ENCODE measurements around the gene INPP4A. TPM values are rescaled to one million over a fixed set of nuclear protein-coding genes. Genes with fewer than 3 reads are reported as not detected.
A peak's percentile ranks its signal among the peaks of the same experiment; 100 is the strongest.

The INPP4A gene
- total and polyA plus RNA-seq, 9 of the 15 experiments (the other 6 are each of a cell fraction or from before 2014, with no cell fraction given), result 1.8 to 15.7 (median 8.3) TPM

DNA sequence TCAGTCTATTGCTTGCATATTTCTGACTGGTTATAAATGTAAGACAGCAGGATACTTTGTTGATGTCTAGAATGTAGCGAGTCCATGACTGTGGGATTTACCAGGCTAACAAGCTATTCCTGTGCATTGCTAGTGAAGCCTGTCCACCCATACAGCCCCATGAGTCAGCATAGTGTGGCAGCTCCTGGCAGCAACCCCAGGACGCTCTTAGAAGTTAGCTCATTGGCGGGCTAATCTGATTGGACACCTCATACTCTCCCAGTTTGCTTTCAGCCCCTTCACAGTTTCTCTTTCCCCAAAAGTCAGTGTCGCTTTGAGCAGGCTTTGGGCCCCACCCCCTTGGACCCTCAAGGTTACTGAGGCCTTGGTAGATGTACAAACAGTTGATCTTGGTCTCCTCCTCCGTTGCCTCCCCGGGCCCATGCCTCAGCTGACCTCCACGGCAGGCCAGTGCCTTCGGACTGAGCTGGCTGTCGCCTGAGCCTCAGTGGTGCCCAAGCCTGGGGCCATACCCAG is 115.7 kb downstream of the INPP4A start (continued):
- TF ChIP-seq HDAC2 (IDR thresholded peaks at IDR 0.05), result no peak
- TF ChIP-seq ZNF24 (IDR thresholded peaks at IDR 0.05), result no peak
- TF ChIP-seq, protein P1, sequence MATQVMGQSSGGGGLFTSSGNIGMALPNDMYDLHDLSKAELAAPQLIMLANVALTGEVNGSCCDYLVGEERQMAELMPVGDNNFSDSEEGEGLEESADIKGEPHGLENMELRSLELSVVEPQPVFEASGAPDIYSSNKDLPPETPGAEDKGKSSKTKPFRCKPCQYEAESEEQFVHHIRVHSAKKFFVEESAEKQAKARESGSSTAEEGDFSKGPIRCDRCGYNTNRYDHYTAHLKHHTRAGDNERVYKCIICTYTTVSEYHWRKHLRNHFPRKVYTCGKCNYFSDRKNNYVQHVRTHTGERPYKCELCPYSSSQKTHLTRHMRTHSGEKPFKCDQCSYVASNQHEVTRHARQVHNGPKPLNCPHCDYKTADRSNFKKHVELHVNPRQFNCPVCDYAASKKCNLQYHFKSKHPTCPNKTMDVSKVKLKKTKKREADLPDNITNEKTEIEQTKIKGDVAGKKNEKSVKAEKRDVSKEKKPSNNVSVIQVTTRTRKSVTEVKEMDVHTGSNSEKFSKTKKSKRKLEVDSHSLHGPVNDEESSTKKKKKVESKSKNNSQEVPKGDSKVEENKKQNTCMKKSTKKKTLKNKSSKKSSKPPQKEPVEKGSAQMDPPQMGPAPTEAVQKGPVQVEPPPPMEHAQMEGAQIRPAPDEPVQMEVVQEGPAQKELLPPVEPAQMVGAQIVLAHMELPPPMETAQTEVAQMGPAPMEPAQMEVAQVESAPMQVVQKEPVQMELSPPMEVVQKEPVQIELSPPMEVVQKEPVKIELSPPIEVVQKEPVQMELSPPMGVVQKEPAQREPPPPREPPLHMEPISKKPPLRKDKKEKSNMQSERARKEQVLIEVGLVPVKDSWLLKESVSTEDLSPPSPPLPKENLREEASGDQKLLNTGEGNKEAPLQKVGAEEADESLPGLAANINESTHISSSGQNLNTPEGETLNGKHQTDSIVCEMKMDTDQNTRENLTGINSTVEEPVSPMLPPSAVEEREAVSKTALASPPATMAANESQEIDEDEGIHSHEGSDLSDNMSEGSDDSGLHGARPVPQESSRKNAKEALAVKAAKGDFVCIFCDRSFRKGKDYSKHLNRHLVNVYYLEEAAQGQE (IDR thresholded peaks at IDR 0.05; ENCODE audit: borderline replicate concordance), result no peak
- TF ChIP-seq, protein P1 (CRISPR knock-in tag; IDR thresholded peaks at IDR 0.05; ENCODE audit: low read depth), result no peak
- TF ChIP-seq GTF2A2 (tag; IDR thresholded peaks at IDR 0.05), result no peak
- no peak for TF ChIP-seq ILF3 (IDR thresholded peaks at IDR 0.05; ENCODE audit: borderline replicate concordance)
- no peak for TF ChIP-seq TCFL5 (CRISPR knock-in tag; conservative IDR thresholded peaks at IDR 0.05)
- no peak for TF ChIP-seq SPI1 (IDR thresholded peaks at IDR 0.05; ENCODE audit: borderline replicate concordance, low read depth, low read length)
- TF ChIP-seq HNRNPH1 (optimal IDR thresholded peaks at IDR 0.05; ENCODE audit: low read depth, low read length), result no peak
- TF ChIP-seq, protein P2, sequence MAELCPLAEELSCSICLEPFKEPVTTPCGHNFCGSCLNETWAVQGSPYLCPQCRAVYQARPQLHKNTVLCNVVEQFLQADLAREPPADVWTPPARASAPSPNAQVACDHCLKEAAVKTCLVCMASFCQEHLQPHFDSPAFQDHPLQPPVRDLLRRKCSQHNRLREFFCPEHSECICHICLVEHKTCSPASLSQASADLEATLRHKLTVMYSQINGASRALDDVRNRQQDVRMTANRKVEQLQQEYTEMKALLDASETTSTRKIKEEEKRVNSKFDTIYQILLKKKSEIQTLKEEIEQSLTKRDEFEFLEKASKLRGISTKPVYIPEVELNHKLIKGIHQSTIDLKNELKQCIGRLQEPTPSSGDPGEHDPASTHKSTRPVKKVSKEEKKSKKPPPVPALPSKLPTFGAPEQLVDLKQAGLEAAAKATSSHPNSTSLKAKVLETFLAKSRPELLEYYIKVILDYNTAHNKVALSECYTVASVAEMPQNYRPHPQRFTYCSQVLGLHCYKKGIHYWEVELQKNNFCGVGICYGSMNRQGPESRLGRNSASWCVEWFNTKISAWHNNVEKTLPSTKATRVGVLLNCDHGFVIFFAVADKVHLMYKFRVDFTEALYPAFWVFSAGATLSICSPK (IDR thresholded peaks at IDR 0.05; ENCODE audit: borderline replicate concordance), result no peak
- peak; percentile 39; the same call in 1 of the 2 replicates for TF ChIP-seq JUN (IDR thresholded peaks at IDR 0.05; ENCODE audit: borderline replicate concordance, low read depth, low read length)
- no peak for TF ChIP-seq JUN (CRISPR knock-in tag; IDR thresholded peaks at IDR 0.05; ENCODE audit: borderline replicate concordance)
- TF ChIP-seq, protein P3, sequence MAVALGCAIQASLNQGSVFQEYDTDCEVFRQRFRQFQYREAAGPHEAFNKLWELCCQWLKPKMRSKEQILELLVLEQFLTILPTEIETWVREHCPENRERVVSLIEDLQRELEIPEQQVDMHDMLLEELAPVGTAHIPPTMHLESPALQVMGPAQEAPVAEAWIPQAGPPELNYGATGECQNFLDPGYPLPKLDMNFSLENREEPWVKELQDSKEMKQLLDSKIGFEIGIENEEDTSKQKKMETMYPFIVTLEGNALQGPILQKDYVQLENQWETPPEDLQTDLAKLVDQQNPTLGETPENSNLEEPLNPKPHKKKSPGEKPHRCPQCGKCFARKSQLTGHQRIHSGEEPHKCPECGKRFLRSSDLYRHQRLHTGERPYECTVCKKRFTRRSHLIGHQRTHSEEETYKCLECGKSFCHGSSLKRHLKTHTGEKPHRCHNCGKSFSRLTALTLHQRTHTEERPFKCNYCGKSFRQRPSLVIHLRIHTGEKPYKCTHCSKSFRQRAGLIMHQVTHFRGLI (CRISPR knock-in tag; IDR thresholded peaks at IDR 0.05), result no peak
- peak; percentile 37; the same call in 1 of the 2 replicates for TF ChIP-seq PHF8 (IDR thresholded peaks at IDR 0.05; ENCODE audit: borderline replicate concordance, low read length)
